GM12892 (cell line): ENCODE results near the gene TMEM163.

Experiments
- POLR2A ChIP-seq: IDR thresholded peaks from 2 replicates; pipeline ENCODE4 v1.6.1; 2011; ENCODE audit warnings: low read depth, low read length, control low read depth
- POLR2AphosphoS5 ChIP-seq: IDR thresholded peaks from 2 replicates; pipeline ENCODE4 v1.6.1; 2011; ENCODE audit warnings: low read depth, low read length, control low read depth
- TAF1 ChIP-seq: IDR thresholded peaks from 2 replicates; pipeline ENCODE4 v1.6.1; 2011; ENCODE audit warnings: low read depth, mild to moderate bottlenecking, control low read depth, low read length, borderline replicate concordance

DNA sequence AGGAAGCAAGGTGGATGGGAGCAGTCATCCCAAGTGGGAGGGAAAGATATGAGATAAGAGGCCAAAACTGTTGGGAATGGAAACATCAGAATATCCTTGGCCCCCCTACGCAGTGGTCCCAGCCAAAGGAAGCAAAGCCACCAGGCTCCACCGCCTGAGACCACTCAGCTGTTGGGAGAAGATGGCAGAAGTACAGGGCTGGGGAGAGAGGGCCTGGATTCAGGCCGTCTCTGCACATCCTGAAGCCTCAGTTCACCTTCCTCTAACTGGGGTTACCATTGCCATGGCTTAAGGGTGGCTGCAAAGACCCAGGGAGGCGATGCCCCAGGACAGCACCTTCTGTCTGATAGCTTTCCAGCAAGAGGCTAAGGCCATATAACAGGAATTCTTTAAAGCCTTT, 271.1 kb downstream of the TMEM163 start:
- no peak for TF ChIP-seq POLR2A
- TF ChIP-seq POLR2AphosphoS5: no peak
- TF ChIP-seq TAF1: no peak
